Panc1 (cell line): Measurements from ENCODE around the gene CXorf49B.

Source experiments
- CTCF ChIP-seq: fragments of 450-650 bp; IDR thresholded peaks from 2 replicates; pipeline ENCODE4 v1.5.1; 2017; ENCODE audit warnings: mild to moderate bottlenecking
- POLR2AphosphoS5 ChIP-seq: IDR thresholded peaks from 2 replicates; pipeline ENCODE4 v1.6.1; 2012; ENCODE audit warnings: mild to moderate bottlenecking, low read depth, low read length, moderate library complexity
- SIN3A ChIP-seq: IDR thresholded peaks from 2 replicates; pipeline ENCODE4 v1.6.1; 2012; ENCODE audit warnings: low read depth, mild to moderate bottlenecking, low read length, moderate library complexity, borderline replicate concordance; ENCODE audit not compliant: insufficient read depth
- TCF7L2 ChIP-seq: IDR thresholded peaks from 2 replicates; pipeline ENCODE4 v1.6.1; 2011; ENCODE audit warnings: mild to moderate bottlenecking, low read depth, low read length, inconsistent platforms
- TF ChIP-seq, protein P1 (sequence below), 2 experiments: IDR thresholded peaks; 2 replicates each; pipeline ENCODE4 v1.6.1; 2011 to 2012; ENCODE audit warnings: low read depth in 2 of 2, control low read depth in 1 of 2, low read length in 1 of 2, mild to moderate bottlenecking in 1 of 2, moderate library complexity in 1 of 2; ENCODE audit not compliant: insufficient read depth in 1 of 2

DNA sequence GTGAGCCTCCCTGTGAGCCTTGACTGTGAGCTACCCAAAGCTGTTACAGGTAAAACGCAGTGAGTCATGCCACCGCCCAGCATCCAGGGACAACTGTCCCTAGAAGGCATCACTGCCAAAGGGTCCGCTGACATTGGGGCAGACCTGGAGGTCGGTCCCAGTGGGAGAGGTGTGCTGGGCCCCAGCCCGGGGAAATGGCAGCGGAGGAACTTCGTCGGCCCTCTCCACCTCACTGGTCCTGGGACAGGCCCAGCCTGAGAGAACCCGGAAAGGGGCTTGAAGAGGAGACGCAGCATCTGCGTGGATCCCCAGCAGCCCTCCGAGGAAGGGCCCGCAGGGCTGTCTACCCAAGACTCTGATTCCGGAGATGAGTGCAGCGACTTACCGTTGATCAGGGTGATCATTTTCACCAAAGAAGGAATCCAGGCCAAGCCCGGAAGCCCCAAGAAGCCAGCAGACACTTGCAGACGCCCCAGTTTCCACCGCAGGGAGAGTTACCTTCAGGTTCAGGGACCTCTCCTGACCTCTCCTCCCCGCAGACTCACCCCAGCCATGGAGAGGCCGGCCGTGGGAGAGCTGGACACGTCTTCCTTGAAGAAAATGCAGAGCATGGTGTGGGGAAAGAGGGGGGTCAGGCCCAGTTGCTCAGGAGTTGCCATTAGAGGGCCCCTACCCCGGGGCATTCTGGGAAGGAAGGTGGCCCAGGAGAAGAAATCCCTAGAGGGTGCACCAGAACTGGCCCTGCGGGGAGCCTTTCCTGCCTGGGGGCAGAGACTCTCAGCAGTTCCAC, 51.2 kb downstream of the CXorf49B start:
- TF ChIP-seq POLR2AphosphoS5 (no peak), TCF7L2 (no peak), CTCF (no peak), SIN3A (no peak)
- TF ChIP-seq, protein P1, sequence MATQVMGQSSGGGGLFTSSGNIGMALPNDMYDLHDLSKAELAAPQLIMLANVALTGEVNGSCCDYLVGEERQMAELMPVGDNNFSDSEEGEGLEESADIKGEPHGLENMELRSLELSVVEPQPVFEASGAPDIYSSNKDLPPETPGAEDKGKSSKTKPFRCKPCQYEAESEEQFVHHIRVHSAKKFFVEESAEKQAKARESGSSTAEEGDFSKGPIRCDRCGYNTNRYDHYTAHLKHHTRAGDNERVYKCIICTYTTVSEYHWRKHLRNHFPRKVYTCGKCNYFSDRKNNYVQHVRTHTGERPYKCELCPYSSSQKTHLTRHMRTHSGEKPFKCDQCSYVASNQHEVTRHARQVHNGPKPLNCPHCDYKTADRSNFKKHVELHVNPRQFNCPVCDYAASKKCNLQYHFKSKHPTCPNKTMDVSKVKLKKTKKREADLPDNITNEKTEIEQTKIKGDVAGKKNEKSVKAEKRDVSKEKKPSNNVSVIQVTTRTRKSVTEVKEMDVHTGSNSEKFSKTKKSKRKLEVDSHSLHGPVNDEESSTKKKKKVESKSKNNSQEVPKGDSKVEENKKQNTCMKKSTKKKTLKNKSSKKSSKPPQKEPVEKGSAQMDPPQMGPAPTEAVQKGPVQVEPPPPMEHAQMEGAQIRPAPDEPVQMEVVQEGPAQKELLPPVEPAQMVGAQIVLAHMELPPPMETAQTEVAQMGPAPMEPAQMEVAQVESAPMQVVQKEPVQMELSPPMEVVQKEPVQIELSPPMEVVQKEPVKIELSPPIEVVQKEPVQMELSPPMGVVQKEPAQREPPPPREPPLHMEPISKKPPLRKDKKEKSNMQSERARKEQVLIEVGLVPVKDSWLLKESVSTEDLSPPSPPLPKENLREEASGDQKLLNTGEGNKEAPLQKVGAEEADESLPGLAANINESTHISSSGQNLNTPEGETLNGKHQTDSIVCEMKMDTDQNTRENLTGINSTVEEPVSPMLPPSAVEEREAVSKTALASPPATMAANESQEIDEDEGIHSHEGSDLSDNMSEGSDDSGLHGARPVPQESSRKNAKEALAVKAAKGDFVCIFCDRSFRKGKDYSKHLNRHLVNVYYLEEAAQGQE (IDR thresholded peaks at IDR 0.05; ENCODE audit: insufficient read depth in 1 of 2, low read depth in 2 of 2, low read length in 1 of 2), result no peak
